GM04504 (cell line): Measurements from ENCODE around the gene COX7B2.

ENCODE experiments used
- DNase-seq: peaks from one replicate; pipeline ENCODE4 v3.0.0-alpha.2; 2012; ENCODE audit warnings: low read depth

Gene COX7B2

GRCh38 chr4:46909078-46909477 lies at the start of gene COX7B2:
Gene COX7B2, minus strand, starts transcription at chr4:46909245. Its CDS starts 174,053 bp downstream, at chr4:46735192.
- no peak for DNase-seq

GRCh38 chr4:46956451-46956850 lies 47.4 kb upstream of the COX7B2 start:
- DNase-seq, result no peak

GRCh38 chr4:46955601-46956000 lies 46.6 kb upstream of the COX7B2 start:
- no peak for DNase-seq

- DNase-seq, result no peak
Observed at GRCh38 chr4:46954643-46955042, 45.6 kb upstream of the COX7B2 start.

GRCh38 chr4:46953564-46953963 lies 44.5 kb upstream of the COX7B2 start:
- DNase-seq, result no peak

GRCh38 chr4:46952451-46952850 lies 43.4 kb upstream of the COX7B2 start:
- no peak for DNase-seq

GRCh38 chr4:46950826-46951225 lies 41.8 kb upstream of the COX7B2 start:
- no peak for DNase-seq

- no peak for DNase-seq
Observed at GRCh38 chr4:46949822-46950221, 40.8 kb upstream of the COX7B2 start.

GRCh38 chr4:46947541-46947940 lies 38.5 kb upstream of the COX7B2 start:
- DNase-seq, result no peak

- no peak for DNase-seq
Observed at GRCh38 chr4:46946919-46947536, 38.0 kb upstream of the COX7B2 start.

- no peak for DNase-seq
Observed at GRCh38 chr4:46945062-46945461, 36.0 kb upstream of the COX7B2 start.

- no peak for DNase-seq
Observed at GRCh38 chr4:46944345-46944744, 35.3 kb upstream of the COX7B2 start.

GRCh38 chr4:46937493-46937892 lies 28.4 kb upstream of the COX7B2 start:
- no peak for DNase-seq

- DNase-seq, result no peak
Observed at GRCh38 chr4:46934726-46935125, 25.7 kb upstream of the COX7B2 start.

GRCh38 chr4:46933686-46934085 lies 24.6 kb upstream of the COX7B2 start:
- DNase-seq, result no peak

GRCh38 chr4:46931981-46932380 lies 22.9 kb upstream of the COX7B2 start:
- no peak for DNase-seq

GRCh38 chr4:46930891-46931290 lies 21.8 kb upstream of the COX7B2 start:
- DNase-seq, result no peak

GRCh38 chr4:46927201-46927600 lies 18.2 kb upstream of the COX7B2 start:
- DNase-seq, result no peak

- DNase-seq, result no peak
Observed at GRCh38 chr4:46924789-46925529, 15.9 kb upstream of the COX7B2 start.

- DNase-seq, result no peak
Observed at GRCh38 chr4:46922205-46922604, 13.2 kb upstream of the COX7B2 start.

GRCh38 chr4:46908148-46908547 lies 897 bp downstream of the COX7B2 start:
- DNase-seq, result no peak

GRCh38 chr4:46900082-46900481 lies 9.0 kb downstream of the COX7B2 start:
- DNase-seq, result no peak

- DNase-seq, result no peak
Observed at GRCh38 chr4:46894826-46895225, 14.2 kb downstream of the COX7B2 start.

- no peak for DNase-seq
Observed at GRCh38 chr4:46890056-46890455, 19.0 kb downstream of the COX7B2 start.
